ENCODE results near the gene FBXL16.

The FBXL16 gene

GRCh38 chr16:660459-661183 lies 45.0 kb downstream of the FBXL16 start:
- peak; percentile 51; the same call in 1 of the 2 replicates for TF ChIP-seq POLR2AphosphoS5 (IDR thresholded peaks at IDR 0.05; ENCODE audit: low read depth)
- no peak for TF ChIP-seq REST (IDR thresholded peaks at IDR 0.05; ENCODE audit: insufficient replicate concordance, low read depth)
- peak; percentile 47 for TF ChIP-seq CTCF (IDR thresholded peaks at IDR 0.05; ENCODE audit: insufficient read depth, low read length)
- peak; percentile 85 to 93 for DNase-seq (ENCODE audit: low read depth in 1 of 2, low spot score in 1 of 2)
- peak overlapping the region; percentile 55 for H3K27ac ChIP-seq (replicated peaks)
- H3K27me3 ChIP-seq (ENCODE audit: insufficient read depth, poor library complexity, severe bottlenecking): no peaks in the 10 kb centered on the region
- no peak overlapping the region for H3K4me3 ChIP-seq (replicated peaks; ENCODE audit: insufficient read depth, low read length)

- no peak for DNase-seq (ENCODE audit: low read depth in 1 of 2, low spot score in 1 of 2)
- Histone ChIP-seq H3K27ac (replicated peaks) (peak overlapping the region; percentile 55), H3K27me3 (ENCODE audit: insufficient read depth, poor library complexity, severe bottlenecking) (no peaks in the 10 kb centered on the region), H3K4me3 (replicated peaks; ENCODE audit: insufficient read depth, low read length) (no peak overlapping the region)
- TF ChIP-seq POLR2AphosphoS5 (IDR thresholded peaks at IDR 0.05; ENCODE audit: low read depth) (no peak), REST (IDR thresholded peaks at IDR 0.05; ENCODE audit: insufficient replicate concordance, low read depth) (no peak), GABPA (IDR thresholded peaks at IDR 0.05; ENCODE audit: low read depth) (no peak), SPI1 (IDR thresholded peaks at IDR 0.05; ENCODE audit: borderline replicate concordance, low read depth) (no peak), CTCF (IDR thresholded peaks at IDR 0.05; ENCODE audit: insufficient read depth, low read length) (no peak)
These were observed 45.5 kb downstream of the FBXL16 start for GRCh38 chr16:660132-660458.

- TF ChIP-seq SPI1 (IDR thresholded peaks at IDR 0.05; ENCODE audit: borderline replicate concordance, low read depth): no peak
- TF ChIP-seq POLR2AphosphoS5 (IDR thresholded peaks at IDR 0.05; ENCODE audit: low read depth): no peak
- no peak for TF ChIP-seq GABPA (IDR thresholded peaks at IDR 0.05; ENCODE audit: low read depth)
- no peak for TF ChIP-seq REST (IDR thresholded peaks at IDR 0.05; ENCODE audit: insufficient replicate concordance, low read depth)
- TF ChIP-seq CTCF (IDR thresholded peaks at IDR 0.05; ENCODE audit: insufficient read depth, low read length): no peak
- H3K27ac ChIP-seq (replicated peaks): no peak overlapping the region
- H3K27me3 ChIP-seq (ENCODE audit: insufficient read depth, poor library complexity, severe bottlenecking): no peaks in the 10 kb centered on the region
- no peak for DNase-seq (ENCODE audit: low read depth in 1 of 2, low spot score in 1 of 2)
- no peak overlapping the region for H3K4me3 ChIP-seq (replicated peaks; ENCODE audit: insufficient read depth, low read length)
These were observed 46.0 kb downstream of the FBXL16 start for GRCh38 chr16:659618-660017.

All from HL-60 (cell line).